HepG2 (cell line): ENCODE data around the gene VGLL4. TPM values are rescaled to one million over a fixed set of nuclear protein-coding genes. Genes with fewer than 3 reads are reported as not detected.
A peak's percentile ranks its signal among the peaks of the same experiment; 100 is the strongest.

Experiments used
- ARNTL ChIP-seq: sonication (generic); formaldehyde crosslinking; IDR thresholded peaks from 2 replicates; pipeline ENCODE4 v1.4.0; 2020; ENCODE audit warnings: mild to moderate bottlenecking, missing genetic modification reagents
- ASH2L ChIP-seq: fragments of 300-600, 200-600 bp; sonication (generic); IDR thresholded peaks from 2 replicates; pipeline ENCODE4 v1.7.0; 2017; ENCODE audit warnings: low read depth, mild to moderate bottlenecking, moderate library complexity, mixed read lengths, low read length; ENCODE audit not compliant: insufficient read length
- CCDC6 ChIP-seq: sonication (generic); formaldehyde crosslinking; IDR thresholded peaks from 2 replicates; pipeline ENCODE4 v1.8.1; 2022; ENCODE audit warnings: mild to moderate bottlenecking, missing genetic modification reagents, moderate library complexity
- CENPX ChIP-seq: sonication (generic); formaldehyde crosslinking; IDR thresholded peaks from 2 replicates; pipeline ENCODE4 v1.9.0; 2021; ENCODE audit warnings: mild to moderate bottlenecking, missing genetic modification reagents, moderate library complexity
- DR1 ChIP-seq: sonication (generic); formaldehyde crosslinking; IDR thresholded peaks from 2 replicates; pipeline ENCODE4 v1.8.0; 2021; ENCODE audit warnings: mild to moderate bottlenecking, missing genetic modification reagents, inconsistent platforms
- GATAD1 ChIP-seq: IDR thresholded peaks from 2 replicates; pipeline ENCODE4 v1.6.1; 2016; ENCODE audit warnings: missing genetic modification reagents, missing compliant biosample characterization
- GLI4 ChIP-seq: sonication (generic); formaldehyde crosslinking; IDR thresholded peaks from 2 replicates; pipeline ENCODE4 v1.5.1; 2020; ENCODE audit warnings: missing genetic modification reagents, mild to moderate bottlenecking, moderate library complexity, borderline replicate concordance
- JDP2 ChIP-seq: sonication (generic); formaldehyde crosslinking; IDR thresholded peaks from 2 replicates; pipeline ENCODE4 v1.8.1; 2022; ENCODE audit warnings: missing genetic modification reagents, borderline replicate concordance
- MED1 ChIP-seq: sonication (generic); formaldehyde crosslinking; IDR thresholded peaks from 2 replicates; pipeline ENCODE4 v1.4.0; 2020; ENCODE audit warnings: missing genetic modification reagents
- MED8 ChIP-seq: sonication (generic); formaldehyde crosslinking; IDR thresholded peaks from 2 replicates; pipeline ENCODE4 v1.8.1; 2023; ENCODE audit warnings: mild to moderate bottlenecking, missing genetic modification reagents; ENCODE audit not compliant: insufficient replicate concordance
- MYNN ChIP-seq: sonication (generic); formaldehyde crosslinking; IDR thresholded peaks from 2 replicates; pipeline ENCODE4 v1.4.0; 2020; ENCODE audit warnings: mild to moderate bottlenecking, low read depth, missing genetic modification reagents
- NCOA1 ChIP-seq: sonication (generic); formaldehyde crosslinking; IDR thresholded peaks from 2 replicates; pipeline ENCODE4 v1.9.0; 2021; ENCODE audit warnings: missing genetic modification reagents
- NFYC ChIP-seq: IDR thresholded peaks from 2 replicates; pipeline ENCODE4 v1.6.1; 2016; ENCODE audit warnings: missing genetic modification reagents, missing compliant biosample characterization
- NPAS2 ChIP-seq: sonication (generic); formaldehyde crosslinking; IDR thresholded peaks from 2 replicates; pipeline ENCODE4 v1.8.0; 2022; ENCODE audit warnings: mild to moderate bottlenecking, missing genetic modification reagents, borderline replicate concordance
- NR2F6 ChIP-seq, 2 experiments: IDR thresholded peaks; 2 replicates each; pipeline ENCODE4 v1.6.1; 2016; ENCODE audit warnings: antibody characterized with exemption in 1 of 2, mild to moderate bottlenecking in 1 of 2
- PPARG ChIP-seq: conservative IDR thresholded peaks from 2 replicates; pipeline ENCODE4 v1.6.1; 2016; ENCODE audit warnings: missing biosample characterization, missing genetic modification reagents
- REL ChIP-seq: sonication (generic); formaldehyde crosslinking; conservative IDR thresholded peaks from 2 replicates; pipeline ENCODE4 v1.8.0; 2022; ENCODE audit warnings: mild to moderate bottlenecking, missing genetic modification reagents, moderate library complexity
- SIN3A ChIP-seq: IDR thresholded peaks from 2 replicates; pipeline ENCODE4 v1.6.1; 2011; ENCODE audit warnings: low read depth, mild to moderate bottlenecking, control low read depth, low read length, borderline replicate concordance
- TAF1 ChIP-seq: sonication (generic); formaldehyde crosslinking; IDR thresholded peaks from 2 replicates; pipeline ENCODE4 v1.4.0; 2020; ENCODE audit warnings: missing genetic modification reagents
- ZFP82 ChIP-seq: sonication (generic); formaldehyde crosslinking; IDR thresholded peaks from 2 replicates; pipeline ENCODE4 v1.5.1; 2020; ENCODE audit warnings: mild to moderate bottlenecking, missing genetic modification reagents, borderline replicate concordance
- ZIK1 ChIP-seq: sonication (generic); formaldehyde crosslinking; IDR thresholded peaks from 2 replicates; pipeline ENCODE4 v1.5.0; 2020; ENCODE audit warnings: mild to moderate bottlenecking, low read depth, missing genetic modification reagents, borderline replicate concordance
- ZNF253 ChIP-seq: sonication (generic); formaldehyde crosslinking; IDR thresholded peaks from 2 replicates; pipeline ENCODE4 v1.8.0; 2022; ENCODE audit warnings: mild to moderate bottlenecking, missing genetic modification reagents, borderline replicate concordance
- polyA plus RNA-seq, 8 experiments: library from polyadenylated mRNA; depleted of rRNA in 3 of 8; stranded (reverse) in 7 of 8; unstranded in 1 of 8; fragments of >200 nt; fragmentation: Illumina TruSeq in 4 of 8; extraction: Trizol in 4 of 8; gene quantifications; 2 replicates each; pipeline versions ENCODE4 v1.2.1 to v1.2.3, GENCODE V29; 2011 to 2016; ENCODE audit warnings: low read depth in 4 of 8, missing spikeins in 1 of 8, mixed read lengths in 1 of 8; ENCODE audit not compliant: insufficient read depth in 1 of 8
- total RNA-seq, 5 experiments: library from RNA; depleted of rRNA; stranded (reverse); fragments of >200 nt; fragmentation: Illumina TruSeq; extraction: Trizol; gene quantifications; 2 replicates each; pipeline ENCODE4 v1.2.3, GENCODE V29; 2016; ENCODE audit warnings: low read depth in 1 of 5
- TF ChIP-seq, protein P1 (sequence below): sonication (generic); formaldehyde crosslinking; IDR thresholded peaks from 2 replicates; pipeline ENCODE4 v1.4.0; 2020; ENCODE audit warnings: mild to moderate bottlenecking, missing genetic modification reagents
- TF ChIP-seq, protein P2 (sequence below): sonication (generic); formaldehyde crosslinking; IDR thresholded peaks from 2 replicates; pipeline ENCODE4 v1.4.0; 2020; ENCODE audit warnings: mild to moderate bottlenecking, missing genetic modification reagents

The VGLL4 gene
- total and polyA plus RNA-seq, 2 of the 13 experiments (the other 11 are each of a cell fraction or from before 2014, with no cell fraction given): 23.2 to 39.0 TPM

DNA sequence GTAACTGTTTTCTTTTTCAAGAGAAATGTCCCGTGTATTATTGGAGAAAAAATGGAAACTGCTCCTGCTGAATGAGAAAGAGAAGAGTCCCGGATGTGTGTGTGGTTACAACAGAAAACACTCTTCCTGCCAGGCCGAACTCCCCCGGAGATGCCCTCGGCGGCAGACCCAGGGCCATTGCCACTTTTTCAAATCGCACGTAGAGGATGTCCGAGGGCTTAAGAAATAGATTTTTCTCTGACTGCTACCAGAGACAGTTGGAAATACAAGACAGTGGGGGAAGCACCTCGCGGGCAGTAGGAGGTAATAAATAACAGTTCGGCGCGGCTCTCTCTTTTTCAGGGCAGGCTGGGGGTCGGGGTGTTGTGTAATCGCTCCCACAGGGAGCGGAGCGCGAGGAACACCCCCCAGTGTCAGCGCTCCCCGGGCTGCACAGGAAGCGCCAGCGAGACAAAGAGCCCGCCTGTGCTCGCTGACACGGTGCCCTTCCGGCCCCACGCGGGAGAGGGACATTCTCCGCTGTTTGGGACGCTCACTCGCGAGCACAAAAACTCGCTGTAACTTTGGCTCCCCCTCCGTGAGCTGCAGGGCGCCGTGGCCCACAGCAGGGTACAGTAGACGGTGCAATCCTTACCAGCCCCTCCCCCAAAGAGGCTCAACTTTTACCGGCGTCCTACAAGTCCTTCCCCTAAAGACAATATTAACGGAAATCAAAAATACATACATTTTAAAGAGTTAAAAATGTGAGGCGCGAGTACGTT lies 1.1 kb downstream of the VGLL4 start (continued):
- TF ChIP-seq NR2F6 (IDR thresholded peaks at IDR 0.05) (peak; percentile 53), NR2F6 (CRISPR knock-in tag; IDR thresholded peaks at IDR 0.05) (peak; percentile 65; the same call in 1 of the 2 replicates), CCDC6 (CRISPR knock-in tag) (no peak; the same call in 1 of the 2 replicates), GATAD1 (peak; percentile 45; the same call in 1 of the 2 replicates), REL (CRISPR knock-in tag) (no peak), ZIK1 (CRISPR knock-in tag) (no peak), NPAS2 (CRISPR knock-in tag) (no peak), NFYC (CRISPR knock-in tag) (0 out of 2 replicates have a peak, but pooled peaks have one; percentile 13), PPARG (0 out of 2 replicates have a peak, but pooled peaks have one; percentile 9), ZFP82 (CRISPR knock-in tag) (0 out of 2 replicates have a peak, but pooled peaks have one; percentile 20), ZNF253 (CRISPR knock-in tag) (no peak), MYNN (0 out of 2 replicates have a peak, but pooled peaks have one; percentile 71), MED1 (CRISPR knock-in tag) (peak; percentile 62; the same call in 1 of the 2 replicates), GLI4 (CRISPR knock-in tag) (no peak), JDP2 (CRISPR knock-in tag) (no peak), NCOA1 (CRISPR knock-in tag) (peak; percentile 79; the same call in 1 of the 2 replicates), CENPX (CRISPR knock-in tag) (no peak), MED8 (CRISPR knock-in tag) (peak; percentile 79), ARNTL (no peak), TAF1 (peak; percentile 80), ASH2L (peak; percentile 78), DR1 (CRISPR knock-in tag) (peak; percentile 38; the same call in 1 of the 2 replicates), SIN3A (peak; percentile 26; the same call in 1 of the 2 replicates)
- TF ChIP-seq, protein P1, sequence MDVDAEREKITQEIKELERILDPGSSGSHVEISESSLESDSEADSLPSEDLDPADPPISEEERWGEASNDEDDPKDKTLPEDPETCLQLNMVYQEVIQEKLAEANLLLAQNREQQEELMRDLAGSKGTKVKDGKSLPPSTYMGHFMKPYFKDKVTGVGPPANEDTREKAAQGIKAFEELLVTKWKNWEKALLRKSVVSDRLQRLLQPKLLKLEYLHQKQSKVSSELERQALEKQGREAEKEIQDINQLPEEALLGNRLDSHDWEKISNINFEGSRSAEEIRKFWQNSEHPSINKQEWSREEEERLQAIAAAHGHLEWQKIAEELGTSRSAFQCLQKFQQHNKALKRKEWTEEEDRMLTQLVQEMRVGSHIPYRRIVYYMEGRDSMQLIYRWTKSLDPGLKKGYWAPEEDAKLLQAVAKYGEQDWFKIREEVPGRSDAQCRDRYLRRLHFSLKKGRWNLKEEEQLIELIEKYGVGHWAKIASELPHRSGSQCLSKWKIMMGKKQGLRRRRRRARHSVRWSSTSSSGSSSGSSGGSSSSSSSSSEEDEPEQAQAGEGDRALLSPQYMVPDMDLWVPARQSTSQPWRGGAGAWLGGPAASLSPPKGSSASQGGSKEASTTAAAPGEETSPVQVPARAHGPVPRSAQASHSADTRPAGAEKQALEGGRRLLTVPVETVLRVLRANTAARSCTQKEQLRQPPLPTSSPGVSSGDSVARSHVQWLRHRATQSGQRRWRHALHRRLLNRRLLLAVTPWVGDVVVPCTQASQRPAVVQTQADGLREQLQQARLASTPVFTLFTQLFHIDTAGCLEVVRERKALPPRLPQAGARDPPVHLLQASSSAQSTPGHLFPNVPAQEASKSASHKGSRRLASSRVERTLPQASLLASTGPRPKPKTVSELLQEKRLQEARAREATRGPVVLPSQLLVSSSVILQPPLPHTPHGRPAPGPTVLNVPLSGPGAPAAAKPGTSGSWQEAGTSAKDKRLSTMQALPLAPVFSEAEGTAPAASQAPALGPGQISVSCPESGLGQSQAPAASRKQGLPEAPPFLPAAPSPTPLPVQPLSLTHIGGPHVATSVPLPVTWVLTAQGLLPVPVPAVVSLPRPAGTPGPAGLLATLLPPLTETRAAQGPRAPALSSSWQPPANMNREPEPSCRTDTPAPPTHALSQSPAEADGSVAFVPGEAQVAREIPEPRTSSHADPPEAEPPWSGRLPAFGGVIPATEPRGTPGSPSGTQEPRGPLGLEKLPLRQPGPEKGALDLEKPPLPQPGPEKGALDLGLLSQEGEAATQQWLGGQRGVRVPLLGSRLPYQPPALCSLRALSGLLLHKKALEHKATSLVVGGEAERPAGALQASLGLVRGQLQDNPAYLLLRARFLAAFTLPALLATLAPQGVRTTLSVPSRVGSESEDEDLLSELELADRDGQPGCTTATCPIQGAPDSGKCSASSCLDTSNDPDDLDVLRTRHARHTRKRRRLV (CRISPR knock-in tag): peak; percentile 63; the same call in 1 of the 2 replicates
- TF ChIP-seq, protein P2, sequence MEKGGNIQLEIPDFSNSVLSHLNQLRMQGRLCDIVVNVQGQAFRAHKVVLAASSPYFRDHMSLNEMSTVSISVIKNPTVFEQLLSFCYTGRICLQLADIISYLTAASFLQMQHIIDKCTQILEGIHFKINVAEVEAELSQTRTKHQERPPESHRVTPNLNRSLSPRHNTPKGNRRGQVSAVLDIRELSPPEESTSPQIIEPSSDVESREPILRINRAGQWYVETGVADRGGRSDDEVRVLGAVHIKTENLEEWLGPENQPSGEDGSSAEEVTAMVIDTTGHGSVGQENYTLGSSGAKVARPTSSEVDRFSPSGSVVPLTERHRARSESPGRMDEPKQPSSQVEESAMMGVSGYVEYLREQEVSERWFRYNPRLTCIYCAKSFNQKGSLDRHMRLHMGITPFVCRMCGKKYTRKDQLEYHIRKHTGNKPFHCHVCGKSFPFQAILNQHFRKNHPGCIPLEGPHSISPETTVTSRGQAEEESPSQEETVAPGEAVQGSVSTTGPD (CRISPR knock-in tag): peak; percentile 51; the same call in 1 of the 2 replicates
